ENCODE data around the gene STH.

DNA sequence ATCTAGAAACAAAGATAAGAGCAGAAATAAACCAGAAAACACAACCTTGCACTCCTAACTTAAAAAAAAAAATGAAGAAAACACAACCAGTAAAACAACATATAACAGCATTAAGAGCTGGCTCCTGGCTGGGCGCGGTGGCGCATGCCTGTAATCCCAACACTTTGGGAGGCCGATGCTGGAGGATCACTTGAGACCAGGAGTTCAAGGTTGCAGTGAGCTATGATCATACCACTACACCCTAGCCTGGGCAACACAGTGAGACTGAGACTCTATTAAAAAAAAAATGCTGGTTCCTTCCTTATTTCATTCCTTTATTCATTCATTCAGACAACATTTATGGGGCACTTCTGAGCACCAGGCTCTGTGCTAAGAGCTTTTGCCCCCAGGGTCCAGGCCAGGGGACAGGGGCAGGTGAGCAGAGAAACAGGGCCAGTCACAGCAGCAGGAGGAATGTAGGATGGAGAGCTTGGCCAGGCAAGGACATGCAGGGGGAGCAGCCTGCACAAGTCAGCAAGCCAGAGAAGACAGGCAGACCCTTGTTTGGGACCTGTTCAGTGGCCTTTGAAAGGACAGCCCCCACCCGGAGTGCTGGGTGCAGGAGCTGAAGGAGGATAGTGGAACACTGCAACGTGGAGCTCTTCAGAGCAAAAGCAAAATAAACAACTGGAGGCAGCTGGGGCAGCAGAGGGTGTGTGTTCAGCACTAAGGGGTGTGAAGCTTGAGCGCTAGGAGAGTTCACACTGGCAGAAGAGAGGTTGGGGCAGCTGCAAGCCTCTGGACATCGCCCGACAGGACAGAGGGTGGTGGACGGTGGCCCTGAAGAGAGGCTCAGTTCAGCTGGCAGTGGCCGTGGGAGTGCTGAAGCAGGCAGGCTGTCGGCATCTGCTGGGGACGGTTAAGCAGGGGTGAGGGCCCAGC, 2.6 kb downstream of the STH start:
- TF ChIP-seq, protein P1, sequence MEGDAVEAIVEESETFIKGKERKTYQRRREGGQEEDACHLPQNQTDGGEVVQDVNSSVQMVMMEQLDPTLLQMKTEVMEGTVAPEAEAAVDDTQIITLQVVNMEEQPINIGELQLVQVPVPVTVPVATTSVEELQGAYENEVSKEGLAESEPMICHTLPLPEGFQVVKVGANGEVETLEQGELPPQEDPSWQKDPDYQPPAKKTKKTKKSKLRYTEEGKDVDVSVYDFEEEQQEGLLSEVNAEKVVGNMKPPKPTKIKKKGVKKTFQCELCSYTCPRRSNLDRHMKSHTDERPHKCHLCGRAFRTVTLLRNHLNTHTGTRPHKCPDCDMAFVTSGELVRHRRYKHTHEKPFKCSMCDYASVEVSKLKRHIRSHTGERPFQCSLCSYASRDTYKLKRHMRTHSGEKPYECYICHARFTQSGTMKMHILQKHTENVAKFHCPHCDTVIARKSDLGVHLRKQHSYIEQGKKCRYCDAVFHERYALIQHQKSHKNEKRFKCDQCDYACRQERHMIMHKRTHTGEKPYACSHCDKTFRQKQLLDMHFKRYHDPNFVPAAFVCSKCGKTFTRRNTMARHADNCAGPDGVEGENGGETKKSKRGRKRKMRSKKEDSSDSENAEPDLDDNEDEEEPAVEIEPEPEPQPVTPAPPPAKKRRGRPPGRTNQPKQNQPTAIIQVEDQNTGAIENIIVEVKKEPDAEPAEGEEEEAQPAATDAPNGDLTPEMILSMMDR (IDR thresholded peaks at IDR 0.05) = no peak
- no peak for TF ChIP-seq POLR2A (IDR thresholded peaks at IDR 0.05)

All from testis (tissue), 2 donors.